ENCODE measurements around the gene SIK3. TPM values are rescaled to one million over a fixed set of nuclear protein-coding genes. Genes with fewer than 3 reads are reported as not detected.

Gene SIK3
- total RNA-seq, 1 experiment from 2014 or later: 17.4 TPM

- Mint-ChIP-seq H3K27ac (ENCODE audit: unreplicated experiment) (no peak overlapping the region), H3K27me3 (ENCODE audit: unreplicated experiment) (no peaks in the 10 kb centered on the region), H3K36me3 (ENCODE audit: insufficient read depth, unreplicated experiment) (no peaks in the 10 kb centered on the region), H3K9me3 (ENCODE audit: low read depth, unreplicated experiment) (no peaks in the 10 kb centered on the region), H3K4me1 (ENCODE audit: low read depth, unreplicated experiment) (peaks cover 7% of the 10 kb centered on the region), H3K4me3 (ENCODE audit: low read depth, unreplicated experiment) (no peak overlapping the region)
- TF ChIP-seq CTCF (IDR thresholded peaks at IDR 0.05; ENCODE audit: unreplicated experiment): no peak
- intact Hi-C loops (cut with micrococcal nuclease; ENCODE audit: unreplicated experiment): no loop called here
- DNase-seq: no peak
- BruUV-seq (replicated peaks): no TSS peak
- CTCF ChIA-PET: no interaction called here
These were observed 240.9 kb downstream of the SIK3 start for GRCh38 chr11:116857316-116857715.

GRCh38 chr11:116856423-116856822 lies 241.8 kb downstream of the SIK3 start:
- BruUV-seq (replicated peaks): no TSS peak
- Mint-ChIP-seq H3K27ac (ENCODE audit: unreplicated experiment) (no peak overlapping the region), H3K9me3 (ENCODE audit: low read depth, unreplicated experiment) (no peaks in the 10 kb centered on the region), H3K4me3 (ENCODE audit: low read depth, unreplicated experiment) (no peak overlapping the region), H3K27me3 (ENCODE audit: unreplicated experiment) (no peaks in the 10 kb centered on the region), H3K36me3 (ENCODE audit: insufficient read depth, unreplicated experiment) (no peaks in the 10 kb centered on the region), H3K4me1 (ENCODE audit: low read depth, unreplicated experiment) (peaks cover 8% of the 10 kb centered on the region)
- intact Hi-C loops (cut with micrococcal nuclease; ENCODE audit: unreplicated experiment): no loop called here
- DNase-seq: no peak
- no peak for TF ChIP-seq CTCF (IDR thresholded peaks at IDR 0.05; ENCODE audit: unreplicated experiment)
- CTCF ChIA-PET: no interaction called here

GRCh38 chr11:116855413-116855812 lies 242.8 kb downstream of the SIK3 start:
- no TSS peak for BruUV-seq (replicated peaks)
- Mint-ChIP-seq H3K36me3 (ENCODE audit: insufficient read depth, unreplicated experiment) (no peaks in the 10 kb centered on the region), H3K27me3 (ENCODE audit: unreplicated experiment) (no peaks in the 10 kb centered on the region), H3K9me3 (ENCODE audit: low read depth, unreplicated experiment) (no peaks in the 10 kb centered on the region), H3K4me1 (ENCODE audit: low read depth, unreplicated experiment) (peaks cover 8% of the 10 kb centered on the region), H3K27ac (ENCODE audit: unreplicated experiment) (no peak overlapping the region), H3K4me3 (ENCODE audit: low read depth, unreplicated experiment) (no peak overlapping the region)
- TF ChIP-seq CTCF (IDR thresholded peaks at IDR 0.05; ENCODE audit: unreplicated experiment): no peak
- CTCF ChIA-PET: no interaction called here
- DNase-seq: no peak
- intact Hi-C loops (cut with micrococcal nuclease; ENCODE audit: unreplicated experiment): no loop called here

DNA sequence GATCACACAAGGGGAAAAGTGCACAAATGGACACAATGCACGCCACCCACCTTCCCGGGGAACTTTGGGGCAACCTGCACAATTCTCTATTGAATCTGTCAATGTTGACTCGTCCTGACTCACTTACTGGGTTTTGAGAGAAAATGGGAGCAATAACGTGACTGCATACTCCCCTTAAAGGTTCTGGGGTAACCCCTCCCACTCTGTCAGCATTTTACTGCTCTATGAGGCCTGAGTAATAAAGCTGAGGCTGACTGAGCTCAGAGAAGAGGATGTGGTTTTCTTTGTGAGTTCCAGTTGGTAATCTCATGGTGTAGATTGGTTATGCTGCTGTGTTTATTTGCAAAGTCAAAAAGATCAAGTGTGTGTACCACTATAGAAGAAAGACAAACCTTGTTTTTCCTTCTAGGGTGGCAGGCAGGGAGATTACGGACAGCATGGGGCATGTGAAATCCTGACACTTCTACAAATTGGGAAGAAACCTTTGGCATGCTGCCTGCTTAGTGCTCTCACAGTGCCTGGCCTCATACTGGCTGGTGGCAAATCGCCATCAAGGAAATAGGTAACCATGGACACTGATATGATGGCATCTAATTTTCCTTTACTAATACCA lies 244.7 kb downstream of the SIK3 start:
- DNase-seq: peak; percentile 38
- intact Hi-C loops (cut with micrococcal nuclease; ENCODE audit: unreplicated experiment): no loop called here
- CTCF ChIA-PET: interaction anchor here (0.5 to 0.6 kb wide), 2 partner anchors 26 to 80 kb away, joined by 3 to 4 read pairs; no protein-coding TSS in a partner anchor
- Mint-ChIP-seq H3K27ac (ENCODE audit: unreplicated experiment) (no peak overlapping the region), H3K27me3 (ENCODE audit: unreplicated experiment) (no peaks in the 10 kb centered on the region), H3K4me3 (ENCODE audit: low read depth, unreplicated experiment) (no peak overlapping the region), H3K9me3 (ENCODE audit: low read depth, unreplicated experiment) (no peaks in the 10 kb centered on the region), H3K36me3 (ENCODE audit: insufficient read depth, unreplicated experiment) (no peaks in the 10 kb centered on the region), H3K4me1 (ENCODE audit: low read depth, unreplicated experiment) (peaks cover 8% of the 10 kb centered on the region)
- no peak for TF ChIP-seq CTCF (IDR thresholded peaks at IDR 0.05; ENCODE audit: unreplicated experiment)
- no TSS peak for BruUV-seq (replicated peaks)
